PC-3 (cell line): ENCODE measurements around the gene ALKBH5.

Experiments used
- EZH2 ChIP-seq: fragments of 300-600 bp; sonication (generic); IDR thresholded peaks from one replicate; pipeline ENCODE4 v1.6.1; 2017; ENCODE audit warnings: antibody characterized with exemption, mild to moderate bottlenecking, low read length; ENCODE audit not compliant: unreplicated experiment
- EZH2phosphoT487 ChIP-seq: fragments of 300-600 bp; sonication (generic); IDR thresholded peaks from 2 replicates; pipeline ENCODE4 v1.6.1; 2018; ENCODE audit warnings: mild to moderate bottlenecking, antibody characterized with exemption, low read length, borderline replicate concordance
- TF ChIP-seq, protein P1 (sequence below): fragments of 300-600 bp; sonication (generic); conservative IDR thresholded peaks from 2 replicates; pipeline ENCODE4 v1.5.1; 2017; ENCODE audit warnings: antibody characterized with exemption, low read depth, mild to moderate bottlenecking, low read length

- TF ChIP-seq, protein P1, sequence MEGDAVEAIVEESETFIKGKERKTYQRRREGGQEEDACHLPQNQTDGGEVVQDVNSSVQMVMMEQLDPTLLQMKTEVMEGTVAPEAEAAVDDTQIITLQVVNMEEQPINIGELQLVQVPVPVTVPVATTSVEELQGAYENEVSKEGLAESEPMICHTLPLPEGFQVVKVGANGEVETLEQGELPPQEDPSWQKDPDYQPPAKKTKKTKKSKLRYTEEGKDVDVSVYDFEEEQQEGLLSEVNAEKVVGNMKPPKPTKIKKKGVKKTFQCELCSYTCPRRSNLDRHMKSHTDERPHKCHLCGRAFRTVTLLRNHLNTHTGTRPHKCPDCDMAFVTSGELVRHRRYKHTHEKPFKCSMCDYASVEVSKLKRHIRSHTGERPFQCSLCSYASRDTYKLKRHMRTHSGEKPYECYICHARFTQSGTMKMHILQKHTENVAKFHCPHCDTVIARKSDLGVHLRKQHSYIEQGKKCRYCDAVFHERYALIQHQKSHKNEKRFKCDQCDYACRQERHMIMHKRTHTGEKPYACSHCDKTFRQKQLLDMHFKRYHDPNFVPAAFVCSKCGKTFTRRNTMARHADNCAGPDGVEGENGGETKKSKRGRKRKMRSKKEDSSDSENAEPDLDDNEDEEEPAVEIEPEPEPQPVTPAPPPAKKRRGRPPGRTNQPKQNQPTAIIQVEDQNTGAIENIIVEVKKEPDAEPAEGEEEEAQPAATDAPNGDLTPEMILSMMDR: no peak
- no peak for TF ChIP-seq EZH2
- no peak for TF ChIP-seq EZH2phosphoT487
These were observed 7.5 kb upstream of the ALKBH5 start for GRCh38 chr17:18176176-18176575.
